Ureter (tissue), 1 donor: ENCODE results near the gene MAP3K3. TPM values are rescaled to one million over a fixed set of nuclear protein-coding genes. Genes with fewer than 3 reads are reported as not detected.
A peak's percentile ranks its signal among the peaks of the same experiment; 100 is the strongest.

Experiments
- DNase-seq: peaks from one replicate; pipeline ENCODE4 v3.0.0-alpha.2; 2020; ENCODE audit warnings: low spot score
- total RNA-seq: library from RNA; stranded (reverse); gene quantifications from one replicate; pipeline ENCODE4 v1.2.4, GENCODE V29; 2023
- donor health status: DM: yes; HTN: yes; CAD: no.

The MAP3K3 gene
- total RNA-seq, 1 donor from 2014 or later = 32.3 TPM

GRCh38 chr17:63622574-63623390 is 565 bp downstream of the MAP3K3 start:
- peak; percentile 70 for DNase-seq

GRCh38 chr17:63623786-63624530 is 1.7 kb downstream of the MAP3K3 start:
- no peak for DNase-seq

GRCh38 chr17:63624531-63624880 is 2.3 kb downstream of the MAP3K3 start:
- no peak for DNase-seq

- no peak for DNase-seq
Measured at GRCh38 chr17:63626551-63627180, 4.4 kb downstream of the MAP3K3 start.

- DNase-seq = no peak
Measured at GRCh38 chr17:63629627-63630026, 7.4 kb downstream of the MAP3K3 start.

- DNase-seq = no peak
Measured at GRCh38 chr17:63631062-63631461, 8.8 kb downstream of the MAP3K3 start.

- DNase-seq = no peak
Measured at GRCh38 chr17:63631626-63632025, 9.4 kb downstream of the MAP3K3 start.

- no peak for DNase-seq
Measured at GRCh38 chr17:63633742-63634141, 11.5 kb downstream of the MAP3K3 start.

GRCh38 chr17:63634163-63634562 is 11.9 kb downstream of the MAP3K3 start:
- no peak for DNase-seq

GRCh38 chr17:63634816-63635215 is 12.6 kb downstream of the MAP3K3 start:
- DNase-seq = no peak

GRCh38 chr17:63635290-63635689 is 13.1 kb downstream of the MAP3K3 start:
- DNase-seq = no peak

GRCh38 chr17:63635787-63636186 is 13.6 kb downstream of the MAP3K3 start:
- no peak for DNase-seq

GRCh38 chr17:63639125-63639524 is 16.9 kb downstream of the MAP3K3 start:
- no peak for DNase-seq

GRCh38 chr17:63640038-63640437 is 17.8 kb downstream of the MAP3K3 start:
- DNase-seq = no peak

- DNase-seq = no peak
Measured at GRCh38 chr17:63641692-63642448, 19.7 kb downstream of the MAP3K3 start.

- DNase-seq = no peak
Measured at GRCh38 chr17:63644846-63645245, 22.6 kb downstream of the MAP3K3 start.

GRCh38 chr17:63645775-63646487 is 23.7 kb downstream of the MAP3K3 start:
- DNase-seq = no peak

- no peak for DNase-seq
Measured at GRCh38 chr17:63646488-63646806, 24.2 kb downstream of the MAP3K3 start.

- DNase-seq = no peak
Measured at GRCh38 chr17:63647065-63647725, 25.0 kb downstream of the MAP3K3 start.

- DNase-seq = no peak
Measured at GRCh38 chr17:63647936-63648335, 25.7 kb downstream of the MAP3K3 start.

GRCh38 chr17:63649813-63650212 is 27.6 kb downstream of the MAP3K3 start:
- DNase-seq = no peak
